ENCODE results near the gene ZRANB1.

The ZRANB1 gene

DNA sequence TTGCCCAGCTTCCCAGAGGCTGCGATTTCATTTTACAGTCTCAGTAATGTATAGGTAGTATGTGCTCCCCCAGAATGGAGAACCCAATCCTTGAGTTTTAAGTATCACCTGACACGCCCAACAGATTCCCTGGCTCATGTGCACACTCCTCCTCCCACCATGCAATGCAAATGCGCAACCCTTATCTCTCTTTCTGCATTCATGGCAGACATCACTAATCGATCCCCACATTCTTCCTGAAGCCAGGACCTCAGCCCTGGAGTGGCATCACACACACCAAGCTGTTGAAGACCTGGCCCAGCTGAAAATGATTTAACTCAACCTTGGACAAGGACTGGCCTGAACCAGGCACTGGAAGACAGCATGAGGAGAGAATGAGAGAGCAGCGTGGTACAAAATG lies 68.4 kb downstream of the ZRANB1 start:
- intact Hi-C loops (cut with DNase I) = no loop called here
- DNase-seq = peak in 1 of 42 donors; percentile 13

GRCh38 chr10:125011171-125011925 lies 69.4 kb downstream of the ZRANB1 start:
- DNase-seq = no peak
- intact Hi-C loops (cut with DNase I) = no loop called here

GRCh38 chr10:125011926-125012705 lies 70.2 kb downstream of the ZRANB1 start:
- intact Hi-C loops (cut with DNase I) = no loop called here
- no peak for DNase-seq

- no peak for DNase-seq
- intact Hi-C loops (cut with DNase I) = no loop called here
Observed at GRCh38 chr10:125012851-125013528, 71.1 kb downstream of the ZRANB1 start.

DNA sequence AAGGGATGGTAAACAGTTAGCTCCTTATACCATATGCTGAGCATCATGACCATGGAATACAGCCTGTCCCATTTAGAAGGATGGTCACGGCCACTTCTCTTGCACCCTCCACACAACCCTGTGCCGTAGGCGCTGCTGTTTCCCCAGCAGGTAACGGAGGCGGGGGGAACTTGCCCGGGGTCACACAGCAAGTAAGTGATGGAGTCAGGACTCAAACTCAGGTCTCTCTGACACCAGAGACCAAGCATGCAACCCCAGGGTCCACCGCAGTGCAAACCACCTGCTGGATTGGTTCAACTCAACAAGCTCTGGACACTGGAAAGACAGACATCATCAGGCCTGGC lies 71.6 kb downstream of the ZRANB1 start:
- intact Hi-C loops (cut with DNase I) = no loop called here
- DNase-seq = no peak

DNA sequence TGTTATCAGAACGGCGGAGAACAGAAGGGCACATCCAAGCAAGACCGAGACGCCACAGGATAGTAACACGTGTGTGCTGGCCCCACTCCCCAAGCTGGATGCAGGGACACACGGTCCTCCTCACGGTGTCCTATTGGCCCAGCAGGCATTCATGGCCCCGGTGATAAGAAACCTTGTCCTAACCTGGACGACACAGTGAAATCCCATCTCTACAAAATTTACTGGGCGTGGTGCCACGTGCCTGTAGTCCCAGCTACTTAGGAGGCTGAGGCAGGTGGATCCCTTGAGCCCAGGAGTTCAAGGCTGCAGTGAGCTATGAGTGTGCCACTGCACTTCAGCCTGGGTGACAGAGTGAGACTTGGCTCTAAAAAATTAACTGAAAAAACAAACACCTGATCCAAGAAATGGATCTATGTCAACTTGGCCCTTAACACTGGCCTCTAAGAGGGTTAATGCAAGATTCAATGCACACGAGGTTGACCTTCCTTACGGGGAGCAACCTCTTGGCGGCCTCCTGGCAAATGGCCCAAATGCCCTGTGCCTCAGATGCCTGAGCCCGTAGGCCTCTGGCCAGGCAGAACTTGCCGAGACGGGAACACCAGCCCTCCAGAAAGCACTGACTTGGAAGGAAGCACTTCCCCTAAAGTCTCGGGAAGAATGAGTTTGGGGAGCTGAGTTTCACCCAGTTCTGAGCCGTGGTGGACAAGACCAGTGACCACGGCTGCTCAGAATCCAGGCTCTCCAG lies 72.3 kb downstream of the ZRANB1 start:
- no peak for DNase-seq
- intact Hi-C loops (cut with DNase I) = no loop called here

DNA sequence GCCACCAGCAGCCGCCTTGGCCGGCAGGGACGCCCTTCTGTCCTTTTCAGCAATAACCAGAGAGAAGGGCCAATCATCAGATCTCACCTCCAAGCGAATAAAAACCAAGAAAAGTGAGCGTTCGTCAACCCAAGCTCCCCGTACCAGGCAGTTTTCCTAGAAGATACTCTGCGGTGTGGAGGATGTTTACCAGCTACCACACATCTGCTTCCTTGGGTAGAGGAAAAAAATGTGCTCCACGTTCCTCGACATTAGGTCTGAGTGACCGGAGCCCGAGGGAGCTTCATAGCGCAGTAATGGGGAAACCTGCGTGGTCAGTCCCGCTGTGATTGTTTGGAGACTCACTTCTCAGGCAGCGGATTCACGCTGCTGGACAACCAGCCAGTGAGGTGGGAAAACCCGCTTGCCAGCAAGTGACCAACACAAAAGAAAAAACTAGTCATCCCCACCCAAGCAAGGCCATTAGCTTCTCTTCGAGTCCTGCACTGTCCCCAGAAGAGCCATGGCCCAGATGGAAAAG lies 73.0 kb downstream of the ZRANB1 start:
- intact Hi-C loops (cut with DNase I) = no loop called here

GRCh38 chr10:125015356-125015944 lies 73.5 kb downstream of the ZRANB1 start:
- intact Hi-C loops (cut with DNase I) = no loop called here
- DNase-seq = peak in 18 of 42 donors; percentile 13 to 74 (median 53)

More for the DNA sequence above, 73.0 kb downstream of the ZRANB1 start:
- DNase-seq = no peak

DNA sequence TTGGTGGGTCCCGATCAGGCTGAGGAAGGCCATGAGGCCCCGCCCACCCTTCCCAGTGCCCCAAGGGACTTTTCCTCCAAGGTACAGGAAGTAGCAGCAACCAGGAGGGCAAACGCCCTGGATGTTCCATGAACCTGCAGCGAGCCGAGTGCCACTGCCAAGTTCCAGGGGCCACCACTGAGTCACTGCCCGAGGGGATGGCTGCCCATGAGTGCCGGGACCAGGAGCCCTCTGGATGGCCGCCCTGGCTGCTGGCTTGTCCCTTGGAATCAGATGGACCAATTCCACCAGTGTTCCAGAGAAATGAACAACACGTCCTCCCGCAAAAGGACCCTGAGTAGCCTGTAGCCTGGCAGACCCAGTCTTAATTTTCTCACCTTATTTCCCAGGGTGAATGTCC lies 74.2 kb downstream of the ZRANB1 start:
- peak in 22 of 42 donors; percentile 13 to 84 (median 66) for DNase-seq

GRCh38 chr10:125016611-125017202 lies 74.8 kb downstream of the ZRANB1 start:
- DNase-seq = peak in 24 of 42 donors; percentile 20 to 81 (median 57)
- intact Hi-C loops (cut with DNase I) = no loop called here

More for the DNA sequence above, 74.2 kb downstream of the ZRANB1 start:
- intact Hi-C loops (cut with DNase I) = no loop called here

DNA sequence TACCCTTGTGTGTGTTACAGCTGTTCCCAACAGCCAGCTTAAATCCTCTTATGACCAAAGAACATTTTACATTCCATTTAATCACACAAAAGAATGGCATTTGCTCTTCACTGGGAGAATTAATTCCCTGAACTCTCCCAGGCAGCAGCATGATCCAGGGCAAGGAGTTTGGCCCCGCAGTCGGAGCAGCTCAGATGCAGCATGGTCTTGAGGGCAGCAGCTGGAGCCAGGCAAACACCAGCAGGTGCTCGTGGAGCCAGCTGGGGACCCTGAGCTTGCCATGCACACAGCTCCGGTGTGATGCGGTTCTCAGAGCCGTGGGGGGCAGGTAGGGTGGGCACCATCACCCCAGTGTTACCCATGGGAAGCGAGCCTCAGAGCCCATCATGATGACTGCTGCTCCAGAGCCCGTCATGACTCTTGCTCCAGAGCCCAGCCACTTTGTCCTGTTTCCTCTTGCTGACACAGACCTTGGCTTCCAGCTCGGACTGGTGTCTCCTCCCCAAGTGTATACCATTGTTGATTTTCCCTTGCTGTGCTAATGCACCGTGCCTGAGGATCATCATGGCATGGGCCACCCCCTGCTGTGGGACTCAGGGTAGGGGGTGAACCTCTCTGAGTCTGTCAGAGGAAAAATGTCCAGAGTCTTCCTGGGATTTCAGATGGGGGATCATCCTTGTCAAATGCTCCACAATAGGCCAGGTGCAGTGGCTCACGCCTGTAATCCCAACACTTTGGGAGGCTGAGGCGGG lies 75.8 kb downstream of the ZRANB1 start:
- no peak for DNase-seq
- intact Hi-C loops (cut with DNase I) = no loop called here

- intact Hi-C loops (cut with DNase I) = no loop called here
- no peak for DNase-seq
Observed at GRCh38 chr10:125018576-125019143, 76.7 kb downstream of the ZRANB1 start.

DNA sequence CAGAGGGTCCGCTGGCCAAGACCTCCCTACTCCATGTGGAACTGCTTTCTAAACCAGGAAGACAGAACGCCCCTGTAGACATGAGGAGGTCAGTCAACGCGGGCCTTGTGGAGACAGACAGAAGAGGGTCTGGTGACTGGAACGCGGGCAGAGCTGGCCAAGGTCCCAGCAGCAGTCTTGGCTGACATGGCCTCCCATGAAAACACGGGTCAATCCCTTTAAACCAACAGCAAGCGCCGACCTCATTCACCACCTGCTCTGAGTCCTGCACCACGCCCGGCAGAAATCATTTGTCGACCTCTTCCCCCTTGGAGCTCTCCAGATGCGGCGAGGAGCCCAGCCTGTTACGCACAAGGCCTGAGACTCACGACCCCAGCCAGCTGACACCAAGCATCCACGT lies 78.5 kb downstream of the ZRANB1 start:
- intact Hi-C loops (cut with DNase I) = no loop called here
- DNase-seq = no peak

- intact Hi-C loops (cut with DNase I) = no loop called here
- no peak for DNase-seq
Observed at GRCh38 chr10:125020871-125021270, 78.9 kb downstream of the ZRANB1 start.

GRCh38 chr10:125021686-125022344 lies 79.9 kb downstream of the ZRANB1 start:
- DNase-seq = no peak
- intact Hi-C loops (cut with DNase I) = no loop called here

DNA sequence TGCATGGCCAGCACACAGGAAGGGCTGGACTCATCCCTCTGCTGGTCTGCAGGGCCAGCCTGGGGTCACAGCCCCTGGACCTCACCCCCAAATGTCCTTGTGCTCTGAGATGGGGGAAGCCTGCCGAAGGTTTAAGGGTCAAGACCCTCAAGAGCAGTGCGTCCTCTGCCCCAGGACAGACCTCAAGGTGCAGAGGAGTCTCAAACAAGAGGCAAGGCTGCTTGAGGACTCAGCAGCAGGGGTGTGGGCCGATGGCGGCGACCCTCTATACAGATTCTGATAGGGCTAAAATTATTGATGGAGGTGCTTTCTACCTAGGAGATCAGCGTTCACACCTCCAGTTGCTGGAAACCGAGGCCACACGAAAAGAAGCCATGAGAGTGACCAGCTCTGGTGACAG lies 80.7 kb downstream of the ZRANB1 start:
- intact Hi-C loops (cut with DNase I) = no loop called here
- no peak for DNase-seq

DNA sequence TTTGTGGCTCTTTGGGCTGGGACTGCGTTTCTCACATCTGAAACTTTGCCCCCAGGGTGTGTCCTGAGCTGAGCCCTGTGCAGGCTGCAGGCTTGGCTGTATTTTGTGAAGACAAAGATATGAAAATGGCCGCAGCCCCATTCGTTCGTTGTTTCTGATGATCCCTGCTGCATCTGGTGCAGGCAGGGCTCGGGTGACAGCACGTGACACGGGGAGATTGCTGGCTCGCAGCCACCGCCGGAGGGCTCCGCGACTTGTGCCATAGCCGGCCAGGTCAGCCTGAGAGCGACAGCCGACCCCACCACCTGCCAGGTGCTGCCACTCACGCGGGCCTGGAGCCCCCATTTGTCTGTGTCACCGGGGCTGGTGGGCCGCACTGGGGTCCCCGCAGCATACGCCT lies 81.3 kb downstream of the ZRANB1 start:
- intact Hi-C loops (cut with DNase I) = no loop called here
- DNase-seq = peak in 20 of 42 donors; percentile 12 to 69 (median 50)

Measured in head of caudate nucleus (tissue), 42 donors.